HG02763 (cell line): ENCODE data around the gene RPL7A.
A peak's percentile ranks its signal among the peaks of the same experiment; 100 is the strongest.
"Not testable (repeated sequence)": the region's sequence is repeated elsewhere in the genome, so short reads cannot be mapped to it uniquely, and the experiment has no call there.

ENCODE experiments used
- ATAC-seq: cut with Tn5 transposase; IDR thresholded peaks from one replicate; pipeline ENCODE4 v1.9.1; 2021; ENCODE audit warnings: mild to moderate bottlenecking, moderate library complexity; ENCODE audit not compliant: unreplicated experiment

RPL7A gene

GRCh38 chr9:133347985-133348717 is at the start of gene RPL7A, which contains the start of gene MED22:
RPL7A (plus strand) TSS chr9:133348218; CDS start chr9:133348244, 26 bp downstream.
MED22 (minus strand) TSS chr9:133348131; CDS start chr9:133346662, 1,469 bp downstream.
- ATAC-seq = peak; percentile 69

GRCh38 chr9:133299996-133300395 is 48.0 kb upstream of the RPL7A start:
- ATAC-seq = not testable (repeated sequence)

- ATAC-seq = no peak
Observed at GRCh38 chr9:133301253-133302230, 46.5 kb upstream of the RPL7A start.

- no peak for ATAC-seq
Observed at GRCh38 chr9:133303266-133304157, 44.5 kb upstream of the RPL7A start.

GRCh38 chr9:133304158-133304470 is 43.9 kb upstream of the RPL7A start:
- no peak for ATAC-seq

GRCh38 chr9:133304477-133305377 is 43.3 kb upstream of the RPL7A start:
- ATAC-seq = no peak

- no peak for ATAC-seq
Observed at GRCh38 chr9:133305731-133306130, 42.3 kb upstream of the RPL7A start.

GRCh38 chr9:133306242-133307204 is 41.5 kb upstream of the RPL7A start:
- no peak for ATAC-seq

- no peak for ATAC-seq
Observed at GRCh38 chr9:133307301-133307700, 40.7 kb upstream of the RPL7A start.

GRCh38 chr9:133309608-133310007 is 38.4 kb upstream of the RPL7A start:
- no peak for ATAC-seq

GRCh38 chr9:133315997-133316396 is 32.0 kb upstream of the RPL7A start:
- no peak for ATAC-seq

GRCh38 chr9:133317551-133317950 is 30.5 kb upstream of the RPL7A start:
- ATAC-seq = not testable (repeated sequence)

- ATAC-seq = no peak
Observed at GRCh38 chr9:133320421-133320881, 27.6 kb upstream of the RPL7A start.

- ATAC-seq = no peak
Observed at GRCh38 chr9:133321411-133321935, 26.5 kb upstream of the RPL7A start.

- no peak for ATAC-seq
Observed at GRCh38 chr9:133322701-133323100, 25.3 kb upstream of the RPL7A start.

GRCh38 chr9:133323211-133323610 is 24.8 kb upstream of the RPL7A start:
- ATAC-seq = no peak

- no peak for ATAC-seq
Observed at GRCh38 chr9:133323991-133324703, 23.9 kb upstream of the RPL7A start.

- ATAC-seq = not testable (repeated sequence)
Observed at GRCh38 chr9:133327021-133327420, 21.0 kb upstream of the RPL7A start.
